B cell (primary cell): ENCODE measurements around the gene CCBE1.

Experiments
- CTCF ChIP-seq: fragments of 200-600 bp; IDR thresholded peaks from one replicate; pipeline ENCODE4 v1.8.0; 2022; ENCODE audit warnings: antibody characterized with exemption, mild to moderate bottlenecking
- EZH2 ChIP-seq: IDR thresholded peaks from 2 replicates; pipeline ENCODE4 v1.6.1; 2012; ENCODE audit warnings: borderline replicate concordance, low read depth, mild to moderate bottlenecking, moderate library complexity, low read length; ENCODE audit not compliant: insufficient read depth, poor library complexity, severe bottlenecking

- TF ChIP-seq CTCF (no peak), EZH2 (no peak)
Measured at GRCh38 chr18:59729781-59730180, 32.6 kb upstream of the CCBE1 start.
